Smooth muscle cell (in vitro differentiated cells): ENCODE data around the gene RNF31. TPM values are rescaled to one million over a fixed set of nuclear protein-coding genes. Genes with fewer than 3 reads are reported as not detected.

Experiments used
- DNase-seq: peaks from one replicate; lab custom pipeline; 2025; ENCODE audit not compliant: unreplicated experiment; lab: John Stamatoyannopoulos, UW
- H2AFZ ChIP-seq: fragments of 200-600 bp; sonication (generic); 2 replicates; pipeline ENCODE4 v1.6.0; 2016; ENCODE audit warnings: antibody characterized with exemption, low read depth, mild to moderate bottlenecking
- H3F3A ChIP-seq: fragments of 200-600 bp; sonication (generic); 2 replicates; pipeline ENCODE4 v1.6.0; 2017; ENCODE audit warnings: antibody characterized with exemption, low read depth
- H3K27ac ChIP-seq: fragments of 200-600 bp; sonication (generic); 2 replicates; pipeline ENCODE4 v1.5.1; 2016; ENCODE audit warnings: low read depth, mild to moderate bottlenecking
- H3K27me3 ChIP-seq: fragments of 200-600 bp; sonication (generic); 2 replicates; pipeline ENCODE4 v1.6.1; 2016; ENCODE audit warnings: low read depth, mild to moderate bottlenecking
- H3K36me3 ChIP-seq: fragments of 200-600 bp; sonication (generic); 2 replicates; pipeline ENCODE4 v1.5.1; 2016; ENCODE audit warnings: low read depth
- H3K4me1 ChIP-seq: fragments of 200-600 bp; sonication (generic); 2 replicates; pipeline ENCODE4 v1.5.1; 2016; ENCODE audit warnings: low read depth
- H3K4me2 ChIP-seq: fragments of 200-600 bp; sonication (generic); 2 replicates; pipeline ENCODE4 v1.6.0; 2016; ENCODE audit warnings: mild to moderate bottlenecking
- H3K4me3 ChIP-seq: fragments of 200-600 bp; sonication (generic); 2 replicates; pipeline ENCODE4 v1.5.1; 2016; ENCODE audit warnings: mild to moderate bottlenecking
- H3K79me2 ChIP-seq: fragments of 200-600 bp; sonication (generic); 2 replicates; pipeline ENCODE4 v1.6.0; 2016; ENCODE audit warnings: low read depth, mild to moderate bottlenecking
- H3K9ac ChIP-seq: fragments of 200-600 bp; sonication (generic); 2 replicates; pipeline ENCODE4 v1.6.0; 2016; ENCODE audit warnings: low read depth
- H3K9me3 ChIP-seq: fragments of 200-600 bp; sonication (generic); replicated peaks from 2 replicates; pipeline ENCODE4 v1.5.1; 2016; ENCODE audit warnings: low read depth
- H4K20me1 ChIP-seq: fragments of 200-600 bp; sonication (generic); 2 replicates; pipeline ENCODE4 v1.6.0; 2016; ENCODE audit warnings: low read depth
- CTCF ChIP-seq: fragments of 200-600 bp; sonication (generic); IDR thresholded peaks from 2 replicates; pipeline ENCODE4 v1.5.1; 2017; ENCODE audit warnings: borderline replicate concordance, mild to moderate bottlenecking, antibody characterized with exemption; ENCODE audit not compliant: insufficient read depth, poor library complexity, severe bottlenecking
- WGBS: methylation state at CpG from one replicate; pipeline ENCODE4 v1.1.7; 2016; ENCODE audit warnings: low lambda C conversion rate; 5-methylcytosine and 5-hydroxymethylcytosine counted together
- polyA plus RNA-seq: library from polyadenylated mRNA; unstranded; fragments of >200 nt; fragmentation: Nextera tagmentation; extraction: Ambion mirVana; gene quantifications from 2 replicates; pipeline ENCODE4 v1.2.1, GENCODE V29; 2016
- total RNA-seq: library from RNA; depleted of rRNA; stranded (reverse); fragments of >200 nt; gene quantifications from 2 replicates; pipeline ENCODE4 v1.2.3, GENCODE V29; 2014

RNF31 gene
- total and polyA plus RNA-seq, 2 experiments from 2014 or later, result 25.4 to 74.8 TPM

GRCh38 chr14:24176599-24176998 is 29.3 kb downstream of the RNF31 start:
- no peak for DNase-seq
- Histone ChIP-seq H3K27me3 (no peaks in the 10 kb centered on the region), H3F3A (no peaks in the 10 kb centered on the region), H3K4me1 (peaks cover 6% of the 10 kb centered on the region), H4K20me1 (no peaks in the 10 kb centered on the region), H3K27ac (no peak overlapping the region), H3K4me3 (no peak overlapping the region), H3K4me2 (no peak overlapping the region), H2AFZ (no peak overlapping the region), H3K9ac (no peak overlapping the region), H3K9me3 (no peaks in the 10 kb centered on the region), H3K79me2 (no peaks in the 10 kb centered on the region), H3K36me3 (no peaks in the 10 kb centered on the region)
- TF ChIP-seq CTCF, result no peak
- 99% methylated on average over 5 of the region's 5 CpGs for WGBS

- Histone ChIP-seq H3K9me3 (no peaks in the 10 kb centered on the region), H3K4me1 (peaks cover 4% of the 10 kb centered on the region), H3K4me3 (no peak overlapping the region), H3K27ac (no peak overlapping the region), H3K36me3 (no peaks in the 10 kb centered on the region), H3K9ac (no peak overlapping the region), H3K4me2 (no peak overlapping the region), H4K20me1 (no peaks in the 10 kb centered on the region), H2AFZ (no peak overlapping the region), H3K79me2 (no peaks in the 10 kb centered on the region), H3K27me3 (no peaks in the 10 kb centered on the region), H3F3A (no peaks in the 10 kb centered on the region)
- TF ChIP-seq CTCF, result no peak
- no peak for DNase-seq
- WGBS, result 98% methylated on average over 12 of the region's 12 CpGs
Measured at GRCh38 chr14:24177041-24177825, 29.9 kb downstream of the RNF31 start.

- WGBS, result 96% methylated on average over 14 of the region's 14 CpGs
- Histone ChIP-seq H3K9me3 (no peaks in the 10 kb centered on the region), H3K9ac (no peak overlapping the region), H3K27me3 (no peaks in the 10 kb centered on the region), H3K4me1 (no peaks in the 10 kb centered on the region), H2AFZ (no peak overlapping the region), H3F3A (no peaks in the 10 kb centered on the region), H3K36me3 (no peaks in the 10 kb centered on the region), H3K4me2 (no peak overlapping the region), H3K27ac (no peak overlapping the region), H3K4me3 (no peak overlapping the region), H3K79me2 (no peaks in the 10 kb centered on the region), H4K20me1 (no peaks in the 10 kb centered on the region)
- no peak for DNase-seq
- TF ChIP-seq CTCF, result no peak
Measured at GRCh38 chr14:24177891-24178290, 30.6 kb downstream of the RNF31 start.
